CD14-positive monocyte (primary cell): ENCODE results near the gene FBXO31. TPM values are rescaled to one million over a fixed set of nuclear protein-coding genes. Genes with fewer than 3 reads are reported as not detected.

Experiments used
- DNase-seq, 3 donors: peaks; one replicate each; pipeline ENCODE4 v3.0.0-alpha.2; 2011 to 2022
- H2AFZ ChIP-seq: 2 replicates; pipeline ENCODE4 v1.6.0; 2012; ENCODE audit warnings: mild to moderate bottlenecking, low read depth, low read length, inconsistent platforms; ENCODE audit not compliant: insufficient read depth, poor library complexity, severe bottlenecking
- H3K27ac ChIP-seq, 2 donors: 1 replicate in 1 of 2; 2 replicates in 1 of 2; pipeline ENCODE4 v1.5.1; 2012 to 2013; ENCODE audit warnings: low read length in 2 of 2, control low read depth in 1 of 2, inconsistent platforms in 1 of 2, low read depth in 1 of 2, mild to moderate bottlenecking in 1 of 2
- H3K27me3 ChIP-seq, 2 donors: one replicate each; pipeline versions ENCODE4 v1.6.0 to v1.6.1; 2011 to 2013; ENCODE audit warnings: low read length in 2 of 2; ENCODE audit not compliant: control insufficient read depth in 2 of 2, insufficient read depth in 2 of 2
- H3K36me3 ChIP-seq, 2 donors: replicated peaks in 1 of 2; 1 replicate in 1 of 2; 2 replicates in 1 of 2; pipeline versions ENCODE4 v1.5.1 to v1.6.1; 2012 to 2013; ENCODE audit warnings: low read length in 2 of 2, control low read depth in 1 of 2, inconsistent platforms in 1 of 2, mild to moderate bottlenecking in 1 of 2; ENCODE audit not compliant: insufficient read depth in 2 of 2, control insufficient read depth in 1 of 2
- H3K4me1 ChIP-seq, 2 donors: 1 replicate in 1 of 2; 2 replicates in 1 of 2; pipeline versions ENCODE4 v1.5.1 to v1.6.1; 2012 to 2013; ENCODE audit warnings: low read length in 2 of 2, control low read depth in 1 of 2, inconsistent platforms in 1 of 2, mild to moderate bottlenecking in 1 of 2, moderate library complexity in 1 of 2; ENCODE audit not compliant: insufficient read depth in 2 of 2, control insufficient read depth in 1 of 2
- H3K4me2 ChIP-seq: replicated peaks from 2 replicates; pipeline ENCODE3; 2012; ENCODE audit warnings: low read length, moderate library complexity, mild to moderate bottlenecking; ENCODE audit not compliant: poor library complexity, severe bottlenecking; ENCODE audit errors: extremely low read depth
- H3K4me3 ChIP-seq, 3 experiments: fragments of 200-600 bp in 1 of 3; sonication (generic) in 1 of 3; replicated peaks in 1 of 3; 1 replicate in 2 of 3; 2 replicates in 1 of 3; pipeline ENCODE4 v1.5.1; 2011 to 2013; ENCODE audit warnings: low read length in 3 of 3, mild to moderate bottlenecking in 3 of 3, control low read depth in 2 of 3, low read depth in 2 of 3, inconsistent platforms in 1 of 3, moderate library complexity in 1 of 3
- H3K79me2 ChIP-seq: 2 replicates; pipeline ENCODE4 v1.6.0; 2012; ENCODE audit warnings: mild to moderate bottlenecking, control low read depth, inconsistent platforms, low read length, moderate library complexity; ENCODE audit not compliant: insufficient read depth
- H3K9ac ChIP-seq: 2 replicates; pipeline ENCODE4 v1.6.0; 2017; ENCODE audit warnings: low read length, mild to moderate bottlenecking; ENCODE audit not compliant: insufficient read depth, poor library complexity, severe bottlenecking
- H3K9me3 ChIP-seq, 2 donors: replicated peaks in 1 of 2; 1 replicate in 1 of 2; 2 replicates in 1 of 2; pipeline versions ENCODE4 v1.5.1 to v1.6.1; 2012 to 2013; ENCODE audit warnings: low read length in 2 of 2, control low read depth in 1 of 2; ENCODE audit not compliant: control insufficient read depth in 1 of 2, insufficient read depth in 1 of 2
- H4K20me1 ChIP-seq: 2 replicates; pipeline ENCODE4 v1.6.0; 2012; ENCODE audit warnings: mild to moderate bottlenecking, low read length, control low read depth, moderate library complexity; ENCODE audit not compliant: insufficient read depth
- H3K27ac Mint-ChIP-seq, 7 donors: one replicate each; pipeline ENCODE4 v1.8.0; 2020; ENCODE audit warnings: mild to moderate bottlenecking in 7 of 7, mixed read lengths in 7 of 7, moderate library complexity in 6 of 7, inconsistent platforms in 2 of 7
- H3K27me3 Mint-ChIP-seq, 3 donors: one replicate each; pipeline ENCODE4 v1.8.0; 2021 to 2022; ENCODE audit warnings: low read depth in 3 of 3, mild to moderate bottlenecking in 3 of 3, mixed read lengths in 3 of 3, moderate library complexity in 3 of 3, inconsistent platforms in 1 of 3
- H3K36me3 Mint-ChIP-seq, 2 donors: one replicate each; pipeline ENCODE4 v1.8.0; 2020; ENCODE audit warnings: mixed read lengths in 2 of 2, inconsistent platforms in 1 of 2, mild to moderate bottlenecking in 1 of 2
- H3K4me1 Mint-ChIP-seq: one replicate; pipeline ENCODE4 v1.8.0; 2020; ENCODE audit warnings: mild to moderate bottlenecking, mixed read lengths
- H3K4me3 Mint-ChIP-seq, 2 donors: one replicate each; pipeline ENCODE4 v1.8.0; 2020; ENCODE audit warnings: mild to moderate bottlenecking in 2 of 2, mixed read lengths in 2 of 2, moderate library complexity in 1 of 2
- H3K9me3 Mint-ChIP-seq, 7 donors: one replicate each; pipeline ENCODE4 v1.8.0; 2020 to 2022; ENCODE audit warnings: mixed read lengths in 7 of 7, mild to moderate bottlenecking in 6 of 7, moderate library complexity in 6 of 7, inconsistent platforms in 2 of 7
- CTCF ChIP-seq: fragments of 200-600 bp; IDR thresholded peaks from one replicate; pipeline ENCODE4 v1.8.0; 2022; ENCODE audit warnings: antibody characterized with exemption, mild to moderate bottlenecking
- WGBS: methylation state at CpG from one replicate; pipeline ENCODE4 v1.1.5; 2013; ENCODE audit warnings: missing lambda C conversion rate; ENCODE audit not compliant: insufficient coverage; 5-methylcytosine and 5-hydroxymethylcytosine counted together
- intact Hi-C, 2 donors: fragments of 100-400 bp; cut with micrococcal nuclease; formaldehyde crosslinking; loops; one replicate each; pipeline versions ENCODE4 v1.15.0 to v1.15.1; 2023
- polyA plus RNA-seq, 3 donors: library from polyadenylated mRNA; depleted of rRNA in 1 of 3; unstranded in 2 of 3; stranded (reverse) in 1 of 3; fragments of 300-500 nt in 2 of 3; fragments of >200 nt in 1 of 3; fragmentation: Illumina TruSeq in 2 of 3; gene quantifications; 1 replicate in 2 of 3; 2 replicates in 1 of 3; pipeline ENCODE4 v1.2.3, GENCODE V29; 2012 to 2021

The FBXO31 gene
- polyA plus RNA-seq, 3 donors, result 2.0 to 5.6 (median 3.3) TPM

- intact Hi-C loops, result no loop called here
- Histone ChIP-seq H4K20me1 (peaks cover 82% of the 10 kb centered on the region), H3K4me3 (no peak overlapping the region), H3K27ac (no peak overlapping the region), H3K9me3 (peaks cover 0 to 12% of the 10 kb centered on the region in 2 donors), H3K4me1 (peaks cover 13 to 18% of the 10 kb centered on the region in 2 donors), H3K27me3 (peaks cover 50 to 81% of the 10 kb centered on the region in 2 donors), H3K4me2 (no peak overlapping the region), H3K36me3 (peaks cover 0 to 4% of the 10 kb centered on the region in 2 donors), H2AFZ (no peak overlapping the region), H3K79me2 (no peaks in the 10 kb centered on the region), H3K9ac (no peak overlapping the region)
- no peak for DNase-seq
- H3K27me3 Mint-ChIP-seq, result peaks cover 83 to 94% (median 85%) of the 10 kb centered on the region in 3 donors
- H3K4me1 Mint-ChIP-seq, result peaks cover 25% of the 10 kb centered on the region
- peak overlapping the region in 1 of 2 donors; percentile 82 for H3K4me3 Mint-ChIP-seq
- peaks cover 44 to 51% of the 10 kb centered on the region in 2 donors for H3K36me3 Mint-ChIP-seq
- H3K9me3 Mint-ChIP-seq, result peaks cover 0 to 32% (median 7%) of the 10 kb centered on the region in 7 donors
- TF ChIP-seq CTCF, result no peak
- 97% methylated on average over 4 of the region's 4 CpGs for WGBS
- peak overlapping the region in 1 of 7 donors; percentile 6 for H3K27ac Mint-ChIP-seq
Observed at GRCh38 chr16:87366288-87366687, 17.3 kb downstream of the FBXO31 start.

GRCh38 chr16:87365021-87365713 lies 18.4 kb downstream of the FBXO31 start:
- Histone ChIP-seq H4K20me1 (peaks cover 81% of the 10 kb centered on the region), H3K4me3 (no peak overlapping the region), H3K79me2 (no peaks in the 10 kb centered on the region), H3K4me2 (no peak overlapping the region), H3K36me3 (peaks cover 0 to 4% of the 10 kb centered on the region in 2 donors), H3K4me1 (peaks cover 13 to 18% of the 10 kb centered on the region in 2 donors), H3K27me3 (peaks cover 39 to 77% of the 10 kb centered on the region in 2 donors), H3K9me3 (peaks cover 0 to 8% of the 10 kb centered on the region in 2 donors), H3K9ac (no peak overlapping the region), H3K27ac (no peak overlapping the region), H2AFZ (no peak overlapping the region)
- TF ChIP-seq CTCF, result no peak
- no peak for DNase-seq
- 97% methylated on average over 11 of the region's 13 CpGs for WGBS
- peaks cover 77 to 93% (median 82%) of the 10 kb centered on the region in 3 donors for H3K27me3 Mint-ChIP-seq
- H3K4me3 Mint-ChIP-seq, result peak overlapping the region in 1 of 2 donors; percentile 82
- intact Hi-C loops, result no loop called here
- peaks cover 0 to 28% (median 6%) of the 10 kb centered on the region in 7 donors for H3K9me3 Mint-ChIP-seq
- H3K27ac Mint-ChIP-seq, result no peak overlapping the region
- peaks cover 49 to 58% of the 10 kb centered on the region in 2 donors for H3K36me3 Mint-ChIP-seq
- peaks cover 25% of the 10 kb centered on the region for H3K4me1 Mint-ChIP-seq
